Measurements from ENCODE around the gene SRBD1.

Gene SRBD1

GRCh38 chr2:45418532-45418931 is 192.5 kb downstream of the SRBD1 start:
- no peaks in the 10 kb centered on the region for H3K9me3 ChIP-seq (ENCODE audit: control extremely low read depth in 1 of 5, control insufficient read depth in 4 of 5, insufficient read depth in 2 of 5, low read depth in 1 of 5, low read length in 4 of 5)
- 94% methylated on average over 2 of the region's 3 CpGs for WGBS (ENCODE audit: insufficient coverage)
- H3K36me3 ChIP-seq (ENCODE audit: control insufficient read depth in 4 of 4, insufficient read depth in 4 of 4, low read length in 3 of 4): peaks cover 5 to 15% (median 10%) of the 10 kb centered on the region in 4 experiments
- POLR2A ChIA-PET: no interaction called here
- CTCF ChIA-PET: interaction anchor here (1.1 kb wide), 1 partner anchor 16 kb away, joined by 3 read pairs; no protein-coding TSS in a partner anchor
- no peak overlapping the region for H3K4me3 ChIP-seq (ENCODE audit: control insufficient read depth in 1 of 7, extremely low read depth in 1 of 7, insufficient read depth in 4 of 7, low read depth in 2 of 7, low read length in 6 of 7)
- H3K27ac ChIP-seq (ENCODE audit: insufficient read depth in 1 of 2, low read depth in 1 of 2, low read length in 2 of 2, poor library complexity in 1 of 2, severe bottlenecking in 2 of 2): no peak overlapping the region
- no peaks in the 10 kb centered on the region for H3K27me3 ChIP-seq (replicated peaks in 2 of 5; ENCODE audit: control insufficient read depth in 4 of 5, insufficient read depth in 5 of 5, low read length in 4 of 5)
- H3K4me1 ChIP-seq (ENCODE audit: control extremely low read depth in 1 of 4, control insufficient read depth in 4 of 4, insufficient read depth in 4 of 4, low read length in 3 of 4): no peaks in the 10 kb centered on the region
- DNase-seq: no peak

- no peaks in the 10 kb centered on the region for H3K27me3 ChIP-seq (replicated peaks in 2 of 5; ENCODE audit: control insufficient read depth in 4 of 5, insufficient read depth in 5 of 5, low read length in 4 of 5)
- ChIA-PET POLR2A (no interaction called here), CTCF (no interaction called here)
- H3K9me3 ChIP-seq (ENCODE audit: control extremely low read depth in 1 of 5, control insufficient read depth in 4 of 5, insufficient read depth in 2 of 5, low read depth in 1 of 5, low read length in 4 of 5): peaks cover 0 to 6% (median 0%) of the 10 kb centered on the region in 5 experiments
- H3K4me1 ChIP-seq (ENCODE audit: control extremely low read depth in 1 of 4, control insufficient read depth in 4 of 4, insufficient read depth in 4 of 4, low read length in 3 of 4): no peaks in the 10 kb centered on the region
- no CpG with 5 or more reads among the region's 5 CpGs for WGBS (ENCODE audit: insufficient coverage)
- H3K36me3 ChIP-seq (ENCODE audit: control insufficient read depth in 4 of 4, insufficient read depth in 4 of 4, low read length in 3 of 4): peaks cover 14 to 30% (median 23%) of the 10 kb centered on the region in 4 experiments
- no peak overlapping the region for H3K27ac ChIP-seq (ENCODE audit: insufficient read depth in 1 of 2, low read depth in 1 of 2, low read length in 2 of 2, poor library complexity in 1 of 2, severe bottlenecking in 2 of 2)
- DNase-seq: no peak
- no peak overlapping the region for H3K4me3 ChIP-seq (ENCODE audit: control insufficient read depth in 1 of 7, extremely low read depth in 1 of 7, insufficient read depth in 4 of 7, low read depth in 2 of 7, low read length in 6 of 7)
These were observed 195.4 kb downstream of the SRBD1 start for GRCh38 chr2:45415534-45416123.

- Histone ChIP-seq H3K36me3 (ENCODE audit: control insufficient read depth in 4 of 4, insufficient read depth in 4 of 4, low read length in 3 of 4) (peaks cover 16 to 35% (median 20%) of the 10 kb centered on the region in 4 experiments), H3K27me3 (replicated peaks in 2 of 5; ENCODE audit: control insufficient read depth in 4 of 5, insufficient read depth in 5 of 5, low read length in 4 of 5) (no peaks in the 10 kb centered on the region), H3K4me3 (ENCODE audit: control insufficient read depth in 1 of 7, extremely low read depth in 1 of 7, insufficient read depth in 4 of 7, low read depth in 2 of 7, low read length in 6 of 7) (no peak overlapping the region), H3K4me1 (ENCODE audit: control extremely low read depth in 1 of 4, control insufficient read depth in 4 of 4, insufficient read depth in 4 of 4, low read length in 3 of 4) (no peaks in the 10 kb centered on the region), H3K9me3 (ENCODE audit: control extremely low read depth in 1 of 5, control insufficient read depth in 4 of 5, insufficient read depth in 2 of 5, low read depth in 1 of 5, low read length in 4 of 5) (peaks cover 0 to 6% (median 0%) of the 10 kb centered on the region in 5 experiments), H3K27ac (ENCODE audit: insufficient read depth in 1 of 2, low read depth in 1 of 2, low read length in 2 of 2, poor library complexity in 1 of 2, severe bottlenecking in 2 of 2) (no peak overlapping the region)
- ChIA-PET CTCF (interaction anchor here (1.5 kb wide), 1 partner anchor 37 kb away, joined by 3 read pairs; no protein-coding TSS in a partner anchor), POLR2A (no interaction called here)
- WGBS (ENCODE audit: insufficient coverage): 100% methylated on average over 2 of the region's 2 CpGs
- no peak for DNase-seq
These were observed 198.2 kb downstream of the SRBD1 start for GRCh38 chr2:45412754-45413379.

GRCh38 chr2:45409677-45410076 is 201.4 kb downstream of the SRBD1 start:
- ChIA-PET POLR2A (no interaction called here), CTCF (no interaction called here)
- H3K4me3 ChIP-seq (ENCODE audit: control insufficient read depth in 1 of 7, extremely low read depth in 1 of 7, insufficient read depth in 4 of 7, low read depth in 2 of 7, low read length in 6 of 7): no peak overlapping the region
- H3K9me3 ChIP-seq (ENCODE audit: control extremely low read depth in 1 of 5, control insufficient read depth in 4 of 5, insufficient read depth in 2 of 5, low read depth in 1 of 5, low read length in 4 of 5): peaks cover 0 to 6% (median 0%) of the 10 kb centered on the region in 5 experiments
- no peaks in the 10 kb centered on the region for H3K27me3 ChIP-seq (replicated peaks in 2 of 5; ENCODE audit: control insufficient read depth in 4 of 5, insufficient read depth in 5 of 5, low read length in 4 of 5)
- no peaks in the 10 kb centered on the region for H3K4me1 ChIP-seq (ENCODE audit: control extremely low read depth in 1 of 4, control insufficient read depth in 4 of 4, insufficient read depth in 4 of 4, low read length in 3 of 4)
- no peak overlapping the region for H3K27ac ChIP-seq (ENCODE audit: insufficient read depth in 1 of 2, low read depth in 1 of 2, low read length in 2 of 2, poor library complexity in 1 of 2, severe bottlenecking in 2 of 2)
- peaks cover 14 to 29% (median 17%) of the 10 kb centered on the region in 4 experiments for H3K36me3 ChIP-seq (ENCODE audit: control insufficient read depth in 4 of 4, insufficient read depth in 4 of 4, low read length in 3 of 4)
- no CpG with 5 or more reads among the region's 1 CpG for WGBS (ENCODE audit: insufficient coverage)
- DNase-seq: no peak

- ChIA-PET CTCF (no interaction called here), POLR2A (no interaction called here)
These were observed 204.4 kb downstream of the SRBD1 start for GRCh38 chr2:45406621-45407020.

GRCh38 chr2:45404807-45405297 is 206.2 kb downstream of the SRBD1 start:
- no peak for DNase-seq
- H3K4me3 ChIP-seq (ENCODE audit: control insufficient read depth in 1 of 7, extremely low read depth in 1 of 7, insufficient read depth in 4 of 7, low read depth in 2 of 7, low read length in 6 of 7): no peak overlapping the region
- H3K9me3 ChIP-seq (ENCODE audit: control extremely low read depth in 1 of 5, control insufficient read depth in 4 of 5, insufficient read depth in 2 of 5, low read depth in 1 of 5, low read length in 4 of 5): no peaks in the 10 kb centered on the region
- ChIA-PET POLR2A (no interaction called here), CTCF (no interaction called here)
- H3K27ac ChIP-seq (ENCODE audit: insufficient read depth in 1 of 2, low read depth in 1 of 2, low read length in 2 of 2, poor library complexity in 1 of 2, severe bottlenecking in 2 of 2): no peak overlapping the region
- H3K27me3 ChIP-seq (replicated peaks in 2 of 5; ENCODE audit: control insufficient read depth in 4 of 5, insufficient read depth in 5 of 5, low read length in 4 of 5): no peaks in the 10 kb centered on the region
- H3K36me3 ChIP-seq (ENCODE audit: control insufficient read depth in 4 of 4, insufficient read depth in 4 of 4, low read length in 3 of 4): peaks cover 0 to 6% (median 1%) of the 10 kb centered on the region in 4 experiments
- 84% methylated on average over 3 of the region's 3 CpGs for WGBS (ENCODE audit: insufficient coverage)
- H3K4me1 ChIP-seq (ENCODE audit: control extremely low read depth in 1 of 4, control insufficient read depth in 4 of 4, insufficient read depth in 4 of 4, low read length in 3 of 4): no peaks in the 10 kb centered on the region

More at GRCh38 chr2:45406621-45407020, 204.4 kb downstream of the SRBD1 start:
- WGBS (ENCODE audit: insufficient coverage): 100% methylated on average over 1 of the region's 2 CpGs
- no peak for DNase-seq
- Histone ChIP-seq H3K36me3 (ENCODE audit: control insufficient read depth in 4 of 4, insufficient read depth in 4 of 4, low read length in 3 of 4) (peaks cover 10 to 21% (median 15%) of the 10 kb centered on the region in 4 experiments), H3K4me1 (ENCODE audit: control extremely low read depth in 1 of 4, control insufficient read depth in 4 of 4, insufficient read depth in 4 of 4, low read length in 3 of 4) (no peaks in the 10 kb centered on the region), H3K27me3 (replicated peaks in 2 of 5; ENCODE audit: control insufficient read depth in 4 of 5, insufficient read depth in 5 of 5, low read length in 4 of 5) (no peaks in the 10 kb centered on the region), H3K27ac (ENCODE audit: insufficient read depth in 1 of 2, low read depth in 1 of 2, low read length in 2 of 2, poor library complexity in 1 of 2, severe bottlenecking in 2 of 2) (no peak overlapping the region), H3K9me3 (ENCODE audit: control extremely low read depth in 1 of 5, control insufficient read depth in 4 of 5, insufficient read depth in 2 of 5, low read depth in 1 of 5, low read length in 4 of 5) (peaks cover 0 to 6% (median 0%) of the 10 kb centered on the region in 5 experiments), H3K4me3 (ENCODE audit: control insufficient read depth in 1 of 7, extremely low read depth in 1 of 7, insufficient read depth in 4 of 7, low read depth in 2 of 7, low read length in 6 of 7) (no peak overlapping the region)

GRCh38 chr2:45403036-45403435 is 208.0 kb downstream of the SRBD1 start:
- Histone ChIP-seq H3K27me3 (replicated peaks in 2 of 5; ENCODE audit: control insufficient read depth in 4 of 5, insufficient read depth in 5 of 5, low read length in 4 of 5) (no peaks in the 10 kb centered on the region), H3K9me3 (ENCODE audit: control extremely low read depth in 1 of 5, control insufficient read depth in 4 of 5, insufficient read depth in 2 of 5, low read depth in 1 of 5, low read length in 4 of 5) (no peaks in the 10 kb centered on the region), H3K36me3 (ENCODE audit: control insufficient read depth in 4 of 4, insufficient read depth in 4 of 4, low read length in 3 of 4) (peaks cover 0 to 3% (median under 1%) of the 10 kb centered on the region in 4 experiments), H3K4me1 (ENCODE audit: control extremely low read depth in 1 of 4, control insufficient read depth in 4 of 4, insufficient read depth in 4 of 4, low read length in 3 of 4) (no peaks in the 10 kb centered on the region), H3K27ac (ENCODE audit: insufficient read depth in 1 of 2, low read depth in 1 of 2, low read length in 2 of 2, poor library complexity in 1 of 2, severe bottlenecking in 2 of 2) (no peak overlapping the region), H3K4me3 (ENCODE audit: control insufficient read depth in 1 of 7, extremely low read depth in 1 of 7, insufficient read depth in 4 of 7, low read depth in 2 of 7, low read length in 6 of 7) (no peak overlapping the region)
- no peak for DNase-seq
- ChIA-PET POLR2A (no interaction called here), CTCF (interaction anchor here (0.7 kb wide), 1 partner anchor 12 kb away, joined by 3 read pairs; no protein-coding TSS in a partner anchor)

Data from common myeloid progenitor, CD34-positive (primary cell).